GM21526 (cell line): ENCODE data around the gene CHRND.

ENCODE experiments used
- ATAC-seq: cut with Tn5 transposase; IDR thresholded peaks from one replicate; pipeline ENCODE4 v1.9.1; 2021; ENCODE audit warnings: moderate library complexity; ENCODE audit not compliant: unreplicated experiment, low FRiP score

The CHRND gene

DNA sequence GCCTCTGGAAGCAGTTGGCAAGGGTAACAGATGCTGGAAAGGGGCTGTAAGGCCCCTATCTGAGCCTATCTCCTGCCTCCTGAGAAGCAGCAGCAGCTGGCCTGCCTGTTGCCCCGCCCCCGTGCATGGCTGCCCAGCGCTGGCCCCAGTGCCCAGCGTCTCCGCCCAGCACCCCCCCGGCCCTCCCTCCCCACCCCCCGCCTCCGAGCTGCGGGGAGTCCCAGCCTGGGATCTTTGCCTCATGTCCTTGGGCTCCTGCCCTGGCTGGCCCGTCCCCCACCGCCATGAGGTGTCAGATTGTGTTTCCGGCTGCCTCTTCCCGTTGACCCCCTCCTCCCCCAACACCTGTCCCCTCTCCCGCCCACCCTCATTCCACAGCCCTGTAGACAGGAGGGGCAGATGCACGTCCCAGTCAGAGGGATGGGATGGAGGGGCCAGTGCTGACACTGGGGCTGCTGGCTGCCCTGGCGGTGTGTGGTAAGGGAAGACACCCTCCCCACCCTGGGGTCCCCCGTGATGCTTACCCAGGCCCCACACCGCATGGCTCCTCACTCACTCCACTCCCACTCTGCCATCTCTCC is at the start of gene CHRND:
CHRND (plus strand) TSS at position 370 of the 581 bp plus-strand sequence; CDS start at position 426, 56 bp downstream.
- ATAC-seq = no peak

DNA sequence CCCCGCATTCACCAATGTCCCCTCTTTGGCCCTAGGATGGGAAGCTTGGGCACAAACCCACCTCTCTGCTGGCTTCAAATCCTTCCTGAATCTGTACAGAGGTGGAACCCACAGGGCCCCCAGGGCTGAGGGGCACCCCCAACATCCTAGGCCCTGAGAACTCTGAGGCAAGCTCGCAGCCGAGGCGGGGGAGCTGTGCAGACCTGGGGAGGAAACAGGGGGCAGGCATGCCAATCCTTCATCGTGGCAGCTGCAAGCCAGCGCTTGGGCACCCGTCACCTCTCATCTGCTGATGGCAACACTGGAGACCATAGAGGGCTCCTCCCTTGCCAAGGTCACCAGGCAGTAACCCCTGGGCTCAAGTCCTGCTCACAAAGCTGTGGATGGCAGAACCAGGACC is 49.2 kb upstream of the CHRND start:
- ATAC-seq = no peak

DNA sequence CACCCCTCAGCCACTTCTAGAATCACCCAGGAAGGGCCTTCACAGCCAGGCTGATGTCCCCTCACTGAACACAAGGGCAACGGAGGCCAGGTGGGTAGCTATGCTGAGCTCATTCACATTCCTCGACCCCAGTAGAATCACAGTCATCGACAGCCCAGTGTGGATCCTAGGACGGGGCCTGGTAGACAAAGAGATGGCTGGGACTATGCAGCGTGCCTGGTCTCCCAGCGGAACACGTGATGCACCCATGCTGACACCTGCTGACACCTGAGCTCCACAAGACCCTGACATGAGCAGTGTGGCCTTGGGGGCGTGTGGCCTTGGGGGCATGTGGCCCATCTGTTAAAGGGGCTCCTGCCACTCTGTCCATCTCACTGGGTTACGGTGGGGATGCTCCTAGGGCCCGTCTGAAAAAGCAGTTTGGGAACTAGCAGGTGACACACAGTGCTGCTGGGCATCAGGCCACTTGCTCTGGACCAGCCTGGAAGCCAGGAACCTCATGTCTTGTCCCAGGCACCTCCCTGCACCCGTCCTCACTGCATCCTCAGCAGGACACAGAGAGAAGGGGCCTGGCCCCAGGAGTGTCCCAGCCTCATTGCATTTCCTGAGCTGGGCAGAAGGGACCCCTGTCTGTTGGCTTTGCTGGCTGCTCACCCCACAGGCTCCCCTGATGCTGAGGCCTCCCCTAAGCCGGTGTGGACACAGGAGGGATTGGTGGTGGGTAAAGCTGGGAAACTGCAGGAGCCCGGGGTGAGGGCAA is 48.0 kb upstream of the CHRND start:
- no peak for ATAC-seq

DNA sequence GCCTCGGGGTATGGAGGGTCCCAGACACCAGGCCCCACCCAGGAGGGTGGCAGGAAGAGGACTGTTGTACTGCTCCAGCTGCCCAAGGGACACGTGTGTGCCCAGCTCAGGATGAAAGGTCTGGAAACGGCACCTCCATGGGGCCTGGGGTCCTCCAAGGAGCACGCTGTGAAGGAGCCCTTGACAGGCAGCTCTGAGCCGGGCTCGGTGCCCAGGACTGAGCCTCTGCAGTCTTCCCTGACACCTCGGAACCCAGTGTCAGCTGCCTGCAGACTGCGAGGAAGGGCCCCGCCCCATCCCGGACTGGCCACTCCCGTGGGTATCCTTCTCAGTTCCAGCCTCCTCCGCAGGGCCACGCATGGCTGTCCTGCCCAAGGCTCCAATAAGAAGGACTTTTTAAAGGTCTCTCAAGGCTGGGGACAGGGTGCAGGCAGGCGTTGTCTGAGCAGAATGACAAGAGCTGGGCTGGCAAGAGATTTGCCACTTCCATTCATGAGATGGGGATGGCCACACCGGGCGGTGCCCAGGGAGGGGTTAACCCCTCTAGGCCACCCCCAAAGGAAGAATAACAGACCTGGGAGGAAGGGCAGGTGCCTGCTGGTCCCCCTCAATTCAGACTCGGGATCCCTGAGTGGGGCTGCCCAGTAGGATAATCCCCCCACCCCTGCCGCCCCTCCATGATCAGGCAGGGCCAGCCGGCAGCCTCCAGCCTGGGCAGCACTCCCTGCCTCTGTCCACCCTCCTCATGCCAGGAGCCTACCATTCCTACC is 47.2 kb upstream of the CHRND start:
- ATAC-seq = no peak

- no peak for ATAC-seq
Observed at GRCh38 chr2:232479341-232480200, 46.4 kb upstream of the CHRND start.

DNA sequence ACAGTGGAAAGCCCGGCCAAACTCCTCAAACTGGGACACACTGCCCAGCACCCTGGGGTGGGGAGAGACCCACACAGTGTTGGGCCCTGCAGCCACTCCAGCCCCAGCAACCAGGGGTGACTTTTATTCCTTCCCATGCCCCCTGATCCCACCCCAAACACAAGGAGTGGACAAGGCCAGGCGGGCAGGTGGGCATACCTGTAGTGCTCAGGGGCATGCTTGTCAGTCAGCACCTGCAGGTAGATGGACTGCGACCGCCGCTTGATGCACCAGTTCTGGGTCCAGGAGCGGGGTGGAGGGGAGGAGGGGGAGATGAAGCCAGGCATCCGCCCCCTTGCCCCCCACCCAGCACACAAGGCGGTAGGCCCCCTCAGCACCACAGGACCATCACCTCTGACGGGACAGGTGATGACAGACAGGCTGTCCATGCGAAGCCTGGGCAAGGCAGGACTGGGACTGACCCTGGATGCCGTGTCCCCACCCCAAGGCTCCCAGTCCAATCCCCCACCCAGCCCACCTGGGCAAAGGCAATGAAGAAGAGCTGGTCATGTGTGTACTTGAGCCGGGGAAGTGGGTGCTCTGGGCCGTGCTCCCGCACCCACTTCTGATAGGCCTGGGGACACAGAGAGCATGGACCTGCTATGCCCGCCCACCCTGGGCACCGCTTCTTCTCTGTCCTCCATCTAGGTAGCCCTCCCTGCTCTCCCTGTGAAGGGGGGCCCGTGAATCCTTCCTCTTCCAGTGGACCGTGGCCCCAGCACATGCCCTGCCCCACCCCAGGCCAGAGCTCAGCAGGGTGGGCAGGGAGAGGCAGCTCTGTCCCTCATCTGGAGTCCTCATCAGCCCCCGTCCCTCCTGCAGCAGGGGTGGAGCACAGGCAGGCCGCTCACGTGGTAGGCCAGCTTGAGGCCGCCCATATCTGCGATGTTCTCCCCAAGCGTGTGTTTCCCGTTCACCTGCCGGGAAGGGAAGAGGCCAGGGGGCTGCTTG is 45.5 kb upstream of the CHRND start:
- ATAC-seq = no peak

DNA sequence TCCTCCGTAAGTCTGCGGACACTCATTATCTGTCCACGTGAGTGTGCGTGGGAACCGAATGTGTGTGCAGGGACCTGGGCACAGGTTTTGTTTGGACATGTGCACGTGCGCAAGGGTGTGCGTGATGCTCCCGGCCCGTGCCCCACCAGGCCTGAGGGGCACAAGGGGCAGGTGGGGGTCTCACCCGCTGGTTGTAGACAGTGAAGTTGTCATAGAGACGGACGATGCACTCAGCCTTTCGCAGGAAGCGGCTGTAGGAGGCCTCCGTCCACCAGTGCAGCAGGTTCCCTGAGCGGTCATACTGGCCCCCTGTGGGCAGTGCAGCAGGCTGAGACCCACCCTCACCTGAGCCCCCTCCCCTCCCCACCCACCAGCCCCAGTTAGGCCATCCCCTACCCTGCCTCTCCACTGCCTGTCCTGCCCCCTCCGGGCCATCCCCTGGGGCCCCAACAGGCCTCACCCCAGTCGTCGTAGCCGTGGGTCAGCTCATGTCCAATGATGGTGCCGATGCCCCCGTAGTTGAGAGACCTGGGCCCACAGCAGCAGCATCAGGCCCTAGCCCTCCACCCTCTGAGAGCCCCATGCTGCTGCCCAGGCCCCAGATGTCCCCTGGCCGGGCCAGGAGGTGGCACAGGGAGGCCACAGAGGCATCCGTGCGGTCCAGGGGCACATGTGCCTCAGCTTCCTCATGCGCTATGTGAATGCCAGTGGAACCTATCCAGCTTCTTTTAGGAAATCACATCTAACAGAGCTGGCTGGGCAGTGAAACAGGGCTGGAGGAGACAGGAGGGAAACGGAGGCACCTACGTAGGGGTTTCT is 44.4 kb upstream of the CHRND start:
- ATAC-seq = no peak

- no peak for ATAC-seq
Observed at GRCh38 chr2:232482301-232483238, 43.4 kb upstream of the CHRND start.

DNA sequence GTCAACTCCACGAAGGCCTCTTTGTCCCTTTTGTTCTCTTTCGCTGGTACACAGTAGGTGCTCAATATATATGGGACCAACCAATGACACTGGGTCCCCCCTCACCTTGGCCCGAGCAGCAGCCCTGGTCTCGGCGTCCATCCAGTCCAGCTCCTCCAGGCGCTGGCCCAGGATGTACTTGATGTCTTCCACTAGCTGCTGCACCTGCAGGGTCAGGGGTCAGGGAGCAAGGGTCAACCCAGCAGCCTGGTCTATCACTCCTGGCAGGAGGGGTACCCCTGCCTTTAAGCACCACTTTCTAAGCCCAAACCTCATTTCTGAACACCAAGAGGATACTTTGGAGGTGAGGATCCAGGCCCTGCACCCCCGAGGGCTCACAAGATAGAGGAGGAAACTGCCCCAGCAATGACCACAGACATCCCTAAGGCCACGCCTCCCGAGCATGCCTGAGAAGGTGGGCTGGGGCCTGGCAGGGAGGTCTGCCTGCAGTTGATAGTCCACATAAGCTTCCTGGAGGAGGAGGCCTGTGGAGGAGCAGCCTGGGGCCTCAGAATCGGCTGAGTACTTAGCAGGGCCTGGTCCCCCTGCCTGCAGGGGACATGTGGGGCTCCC is 42.5 kb upstream of the CHRND start:
- no peak for ATAC-seq

- no peak for ATAC-seq
Observed at GRCh38 chr2:232483923-232484627, 41.9 kb upstream of the CHRND start.

DNA sequence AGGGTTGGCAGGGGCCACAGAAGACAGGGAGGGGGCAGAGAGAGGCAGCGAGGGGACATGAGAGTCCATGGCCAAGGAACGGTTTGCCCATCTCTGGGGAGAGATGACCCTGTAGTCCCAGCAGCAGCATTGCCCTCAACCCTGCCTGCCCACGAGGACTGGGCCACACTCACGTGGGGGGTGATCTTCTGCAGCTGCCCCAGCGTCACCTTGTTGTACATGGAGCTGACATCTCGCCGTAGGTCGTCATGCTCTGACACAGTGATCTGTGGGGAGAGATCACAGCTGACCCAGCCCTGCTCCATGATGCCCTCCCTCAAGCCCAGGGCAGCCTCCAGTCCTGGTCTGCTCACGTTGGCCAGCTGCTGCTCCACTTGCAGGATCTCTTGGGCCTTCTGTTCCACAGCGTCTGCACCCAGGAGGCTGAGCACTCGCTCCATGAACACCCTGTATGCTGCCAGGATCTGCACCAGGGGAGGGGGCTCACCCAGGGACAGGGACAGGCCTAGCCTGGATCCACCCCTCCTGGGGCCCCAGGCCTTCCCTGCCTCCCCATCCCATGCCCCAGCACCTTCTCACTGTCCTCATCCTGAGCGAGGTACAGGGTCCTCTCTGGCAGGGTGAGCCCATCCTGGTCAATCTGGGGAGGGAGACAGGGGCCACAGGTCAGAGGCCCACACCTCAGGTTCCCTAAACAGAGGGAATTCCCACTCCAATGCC is 41.2 kb upstream of the CHRND start:
- ATAC-seq = no peak

DNA sequence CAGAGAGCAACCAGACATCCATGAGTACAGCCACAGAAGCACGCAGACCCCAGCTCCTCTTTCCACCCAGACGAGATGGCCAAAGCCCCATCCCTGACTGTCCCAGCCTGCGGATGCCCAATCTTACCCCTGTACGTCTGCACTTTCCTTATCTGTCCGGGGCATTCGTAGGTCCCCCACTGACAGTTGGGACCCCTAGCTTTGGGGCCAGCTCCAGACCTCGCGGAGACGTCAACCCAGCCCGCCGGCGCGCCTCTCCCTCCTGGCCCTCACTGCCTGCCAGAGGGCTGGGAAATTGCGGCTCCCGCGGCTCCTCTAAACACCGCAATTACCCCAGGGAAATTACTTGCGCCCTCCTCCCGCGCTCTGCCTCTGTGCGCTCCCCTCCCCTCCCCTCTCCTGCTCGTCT is 40.6 kb upstream of the CHRND start:
- ATAC-seq = no peak

DNA sequence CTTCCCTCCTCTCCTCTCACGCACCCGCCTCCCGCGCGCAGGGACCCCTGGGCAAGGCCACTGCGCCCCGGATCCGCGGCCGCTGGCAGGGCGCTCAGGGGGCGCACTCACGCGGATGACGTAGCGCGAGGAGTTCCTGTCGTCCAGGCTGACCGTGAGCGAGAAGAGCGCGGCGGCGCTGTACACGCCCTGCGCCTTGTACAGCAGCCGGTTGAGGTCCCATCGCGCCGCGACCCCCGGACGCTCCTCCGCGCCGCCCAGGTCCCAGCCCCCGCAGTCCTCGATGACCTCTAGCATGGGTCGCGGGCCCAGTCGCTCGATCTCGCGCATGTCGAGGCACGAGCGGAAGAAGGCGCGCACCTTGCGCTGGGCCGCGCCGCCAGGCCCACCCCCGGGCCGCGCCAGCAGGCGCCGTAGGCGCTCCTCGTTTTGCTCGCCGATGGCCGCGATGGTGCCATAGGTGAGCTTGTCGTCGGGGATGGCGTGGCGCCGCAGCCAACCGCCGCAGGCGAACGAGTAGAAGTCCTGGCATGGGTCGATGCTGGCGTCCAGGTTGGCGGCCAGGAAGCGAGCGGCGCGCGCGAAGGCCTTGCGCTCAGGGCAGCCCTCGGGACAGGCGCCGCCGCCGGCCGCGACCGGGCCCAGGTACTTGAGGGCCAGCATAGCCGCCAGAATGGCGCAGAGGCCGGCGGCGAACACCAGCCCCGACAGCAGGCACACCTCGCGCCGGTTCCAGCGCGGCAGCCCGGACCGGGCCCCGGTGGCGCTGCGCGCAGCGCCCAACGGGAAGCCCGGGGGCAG is 40.0 kb upstream of the CHRND start:
- no peak for ATAC-seq

DNA sequence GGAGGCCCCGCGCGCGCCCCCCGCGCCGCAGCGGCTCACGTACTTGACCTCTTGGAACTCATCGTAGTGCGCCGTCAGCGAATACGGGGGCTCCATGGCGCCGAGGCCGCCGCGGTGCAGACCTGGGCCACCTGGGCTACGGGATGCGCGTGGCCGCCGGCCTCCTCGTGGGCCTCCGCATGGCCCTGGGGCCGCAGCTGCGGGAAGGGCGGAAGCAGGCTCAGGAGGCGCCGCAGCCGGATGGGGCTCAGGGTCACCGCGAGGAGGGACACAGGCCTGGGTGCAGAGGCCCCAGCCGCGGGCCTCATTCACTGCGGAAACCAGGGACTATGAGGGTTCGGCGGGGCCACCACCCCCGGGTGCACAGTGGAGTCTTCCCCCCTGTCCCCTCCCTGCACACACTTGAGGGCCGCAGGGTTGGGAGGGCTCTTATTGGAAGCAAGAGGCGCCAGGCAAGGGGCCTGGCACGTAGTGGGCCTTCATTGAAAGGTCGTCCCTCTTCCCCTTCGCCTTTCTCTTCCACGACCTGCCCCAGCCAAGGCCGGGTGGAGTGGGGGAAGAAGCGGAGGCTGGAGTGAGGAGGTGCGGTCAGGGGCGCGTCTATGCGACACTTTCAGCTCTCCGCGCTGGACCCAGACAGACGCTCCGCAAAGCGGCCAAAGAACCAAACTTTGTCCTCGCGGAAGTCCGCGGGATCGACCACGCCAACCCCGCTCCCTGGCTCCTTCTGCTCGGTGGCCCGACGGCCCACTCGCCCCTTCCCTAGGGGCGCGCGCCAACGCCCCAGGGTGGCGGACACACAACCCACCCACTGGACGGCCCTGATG is 39.2 kb upstream of the CHRND start:
- ATAC-seq = no peak
